SH-SY5Y (cell line): ENCODE results near the gene KIAA1958.

Experiments
- GATA2 ChIP-seq: IDR thresholded peaks from 2 replicates; pipeline ENCODE4 v1.6.1; 2011; ENCODE audit warnings: mild to moderate bottlenecking, low read depth, low read length
- GATA3 ChIP-seq: IDR thresholded peaks from 2 replicates; pipeline ENCODE4 v1.6.1; 2011; ENCODE audit warnings: low read depth, mild to moderate bottlenecking, low read length, moderate library complexity

- no peak for TF ChIP-seq GATA2
- no peak for TF ChIP-seq GATA3
Observed at GRCh38 chr9:112569186-112569585, 82.6 kb downstream of the KIAA1958 start.
